NCI-H2107 treated with DMSO at 0.1 percent for 48 hours (cell line): ENCODE data around the gene CACNB4.
"Not testable (repeated sequence)": the region's sequence is repeated elsewhere in the genome, so short reads cannot be mapped to it uniquely, and the experiment has no call there.

Experiments used
- DNase-seq: peaks from one replicate; lab custom pipeline; 2025; ENCODE audit not compliant: unreplicated experiment; lab: John Stamatoyannopoulos, UW

CACNB4 gene

DNA sequence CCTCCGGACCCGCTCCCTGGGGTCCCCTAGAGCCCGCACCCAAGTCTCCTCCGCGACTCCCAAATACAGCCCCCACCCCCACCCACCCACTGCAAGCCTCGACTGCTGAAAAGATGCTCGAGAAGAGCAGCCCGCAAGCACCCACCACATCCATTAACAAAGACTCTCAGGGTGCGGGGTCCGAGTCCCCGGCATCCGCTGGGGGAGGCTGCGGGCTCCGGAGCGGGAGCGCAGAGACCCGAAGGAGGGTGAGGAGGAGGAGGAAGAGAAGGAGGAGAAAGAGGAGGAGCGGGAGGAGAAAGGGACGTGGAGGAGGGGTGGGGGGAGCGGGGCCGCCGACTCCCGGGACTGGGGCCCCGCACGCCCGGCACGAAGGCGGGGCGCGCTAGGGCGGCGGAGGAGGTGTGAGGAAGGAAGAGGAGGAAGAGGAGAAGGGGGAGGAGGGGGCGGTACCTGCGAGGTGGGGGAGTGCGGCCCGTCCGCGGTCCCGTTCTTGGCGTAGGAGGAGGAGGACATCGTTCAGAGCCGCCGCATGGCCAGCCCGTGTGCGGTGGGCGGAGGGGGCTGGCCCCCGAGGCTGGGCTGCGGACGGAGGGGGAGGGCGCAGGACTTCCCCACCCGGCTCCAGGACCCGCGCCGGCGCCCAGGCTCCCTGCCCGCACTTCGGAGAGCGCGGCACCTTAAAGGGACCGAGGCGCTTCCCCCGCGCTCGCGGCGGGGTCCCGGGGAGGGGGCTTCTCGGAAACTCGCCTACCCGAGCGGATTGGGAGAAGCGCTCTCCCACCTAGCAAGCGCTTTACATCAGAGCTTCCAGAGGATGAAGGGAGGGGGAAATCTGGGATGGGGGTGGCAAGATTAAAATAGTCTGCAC, at the start of gene CACNB4:
Gene CACNB4, minus strand, starts transcription at position 549 of the 871 bp plus-strand sequence.
- DNase-seq: no peak

DNA sequence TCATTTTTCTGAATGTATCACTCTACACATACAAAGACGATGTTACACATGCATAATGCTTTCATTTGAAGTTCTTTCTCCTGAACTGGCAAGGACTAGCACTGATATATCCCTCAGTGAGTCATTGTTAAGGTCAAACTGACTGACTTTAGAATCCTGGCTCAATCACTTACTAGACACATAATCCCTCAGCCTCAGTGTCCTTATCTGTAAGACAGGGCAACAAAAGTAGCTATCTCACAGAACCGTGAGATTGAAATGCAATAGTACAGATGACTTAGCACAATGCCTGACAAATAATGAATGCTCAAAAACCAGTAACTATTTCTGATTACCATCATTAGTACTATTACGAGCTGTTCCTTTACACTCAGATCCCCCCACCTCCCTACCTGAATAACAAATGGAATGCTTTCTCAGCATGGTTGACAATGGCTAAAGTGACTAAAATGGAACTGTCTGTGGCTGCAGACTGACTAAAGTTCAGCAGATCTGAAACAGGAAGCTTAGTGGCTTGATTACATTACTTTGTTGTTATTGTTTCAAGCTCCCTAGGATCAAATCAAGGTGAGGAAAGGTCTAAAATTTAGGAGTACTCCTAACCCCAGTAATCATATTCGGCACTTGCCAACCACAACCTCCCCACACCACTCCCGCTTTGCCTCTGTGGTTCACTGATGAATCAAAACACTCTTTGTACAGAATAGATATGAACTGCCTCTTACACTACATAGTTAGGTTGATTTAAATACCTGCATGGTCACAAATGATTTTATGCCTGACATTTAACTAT, 35.8 kb upstream of the CACNB4 start:
- no peak for DNase-seq

GRCh38 chr2:152132306-152132705, 33.5 kb upstream of the CACNB4 start:
- no peak for DNase-seq

DNA sequence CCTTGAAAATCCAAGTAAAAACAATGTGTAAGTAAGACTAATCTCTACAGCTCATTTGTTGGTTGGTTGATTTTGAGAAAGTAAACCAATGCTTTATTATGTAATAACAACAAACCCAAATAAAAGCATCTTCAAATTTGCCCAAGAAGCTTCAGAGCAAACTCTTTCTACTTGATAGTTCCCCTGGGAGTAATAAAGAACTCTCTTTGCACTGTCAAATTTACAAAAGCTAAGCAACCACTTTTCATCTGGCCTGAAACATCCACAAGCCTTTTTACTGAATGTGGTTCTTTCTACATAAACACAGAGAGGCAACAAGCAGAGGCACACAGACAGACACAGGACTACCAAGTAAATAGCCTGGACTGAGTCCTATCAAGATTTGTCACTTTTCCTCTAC, 28.8 kb upstream of the CACNB4 start:
- DNase-seq: no peak

GRCh38 chr2:152126664-152127063, 27.8 kb upstream of the CACNB4 start:
- no peak for DNase-seq

DNA sequence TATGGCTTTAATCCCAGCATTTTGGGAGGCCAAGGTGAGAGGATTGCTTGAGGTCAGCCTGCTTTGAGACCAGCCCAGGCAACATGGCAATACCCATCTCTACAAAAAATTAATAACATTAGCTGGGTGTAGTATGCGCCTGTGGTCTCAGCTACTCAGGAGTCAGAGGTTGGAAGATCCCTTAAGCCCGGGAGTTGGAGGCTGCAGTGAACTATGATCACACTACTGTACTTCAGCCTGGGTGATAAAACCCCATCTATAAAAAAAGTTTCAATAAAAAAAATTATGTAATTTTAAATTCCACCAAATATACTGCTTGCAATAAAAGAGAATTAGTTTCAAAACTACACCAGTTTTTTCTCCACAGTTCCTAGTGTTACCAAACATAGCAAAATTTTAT, 23.3 kb upstream of the CACNB4 start:
- no peak for DNase-seq

- DNase-seq: no peak
These were observed 21.6 kb upstream of the CACNB4 start for GRCh38 chr2:152120430-152120829.

DNA sequence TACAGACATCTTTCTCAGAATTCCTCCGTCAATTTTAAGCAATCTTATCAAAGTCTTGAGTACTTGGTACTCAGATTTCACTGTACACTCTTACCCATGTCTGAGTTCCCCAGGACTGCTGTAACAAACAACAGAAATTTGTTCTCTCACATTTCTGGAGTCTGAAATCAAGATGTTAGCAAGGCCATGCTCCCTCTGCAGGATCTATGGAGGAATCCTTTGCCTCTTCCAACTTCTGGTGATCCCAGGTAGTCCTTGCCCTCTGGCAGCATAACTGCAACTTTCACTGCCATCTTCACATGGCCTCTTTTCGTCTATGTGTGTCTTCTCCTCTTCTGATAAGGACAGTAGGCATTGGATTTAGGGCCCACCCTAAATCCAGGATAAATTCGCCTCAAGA, 17.1 kb upstream of the CACNB4 start:
- DNase-seq: no peak

DNA sequence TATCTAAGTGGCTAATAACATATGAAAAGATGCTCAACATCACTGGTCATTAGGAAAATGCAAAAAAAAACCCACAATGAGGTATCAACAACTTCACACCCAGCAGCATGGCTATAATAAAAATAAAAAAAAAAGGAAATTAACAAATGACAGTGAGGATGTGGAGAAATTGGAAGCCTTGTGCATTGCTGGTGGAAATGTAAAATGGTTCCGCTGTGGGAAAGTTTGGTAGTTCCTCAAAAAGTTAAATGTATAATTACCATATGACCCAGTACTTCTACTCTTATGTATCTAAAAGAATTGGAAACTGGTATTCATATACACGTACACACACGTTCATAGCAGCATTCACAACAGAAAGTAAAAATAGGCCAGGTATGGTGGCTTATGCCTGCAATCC, 15.5 kb upstream of the CACNB4 start:
- DNase-seq: no peak

- DNase-seq: not testable (repeated sequence)
These were observed 8.3 kb upstream of the CACNB4 start for GRCh38 chr2:152107140-152107539.

DNA sequence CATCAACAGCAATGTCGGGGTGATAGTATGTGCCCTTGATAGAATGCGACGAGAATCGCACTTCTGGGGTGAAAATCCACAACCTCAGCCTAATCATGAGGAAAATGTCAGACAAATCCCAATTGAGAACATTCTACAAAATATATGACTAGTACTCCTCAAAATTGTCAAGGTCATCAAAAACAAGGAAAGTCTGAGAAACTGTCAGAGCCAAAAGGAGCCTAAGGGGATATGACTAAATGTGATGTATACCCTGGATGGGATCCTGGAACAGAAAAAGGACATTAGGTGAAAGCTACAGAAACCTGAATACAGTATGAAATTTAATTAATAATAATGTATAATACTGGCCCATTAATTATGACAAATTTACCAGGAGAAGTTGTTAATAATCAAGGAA, 7.6 kb upstream of the CACNB4 start:
- no peak for DNase-seq

DNA sequence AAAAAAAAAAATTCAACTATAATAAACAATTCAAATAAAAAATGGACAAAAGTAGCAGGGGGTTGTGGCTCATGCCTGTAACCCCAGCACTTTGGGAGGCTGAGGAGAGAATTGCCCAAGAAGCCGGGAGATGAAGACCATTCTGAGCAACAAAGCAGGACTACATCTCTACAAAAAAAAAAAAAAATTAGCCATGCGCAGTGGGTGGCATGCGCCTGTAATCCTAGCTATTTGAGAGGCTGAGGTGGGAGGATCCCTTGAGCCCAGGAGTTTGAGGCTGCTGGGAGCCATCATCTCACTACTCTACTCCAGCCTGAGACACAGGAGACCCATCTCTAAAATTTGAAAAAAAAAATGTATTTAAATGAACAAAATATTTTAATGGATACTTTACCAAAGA, 4.4 kb upstream of the CACNB4 start:
- no peak for DNase-seq

DNA sequence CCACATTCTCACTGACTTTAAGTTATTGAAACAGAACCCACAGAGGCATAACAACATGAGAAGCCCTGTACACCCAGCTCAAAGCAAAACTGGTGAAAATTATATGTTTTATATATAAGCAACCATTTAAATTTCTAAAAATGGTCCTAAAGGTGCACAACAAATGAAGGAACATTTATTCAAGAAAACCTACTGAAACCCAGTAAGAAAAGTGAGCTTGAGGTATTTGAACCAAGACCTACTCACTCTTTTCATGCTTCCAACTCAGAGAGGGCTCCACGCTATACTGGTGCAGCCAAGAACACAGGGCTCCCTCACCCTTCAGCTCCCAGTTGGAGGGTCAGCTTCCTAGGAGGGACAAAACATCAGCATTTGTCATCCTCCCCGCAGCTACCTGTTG, 2.1 kb upstream of the CACNB4 start:
- no peak for DNase-seq

- DNase-seq: no peak
These were observed 665 bp upstream of the CACNB4 start for GRCh38 chr2:152099367-152100050.

- no peak for DNase-seq
These were observed 896 bp downstream of the CACNB4 start for GRCh38 chr2:152097801-152098495.

- DNase-seq: no peak
These were observed 1.5 kb downstream of the CACNB4 start for GRCh38 chr2:152097290-152097800.

- no peak for DNase-seq
These were observed 3.7 kb downstream of the CACNB4 start for GRCh38 chr2:152095146-152095545.

GRCh38 chr2:152094014-152094413, 4.8 kb downstream of the CACNB4 start:
- DNase-seq: no peak

DNA sequence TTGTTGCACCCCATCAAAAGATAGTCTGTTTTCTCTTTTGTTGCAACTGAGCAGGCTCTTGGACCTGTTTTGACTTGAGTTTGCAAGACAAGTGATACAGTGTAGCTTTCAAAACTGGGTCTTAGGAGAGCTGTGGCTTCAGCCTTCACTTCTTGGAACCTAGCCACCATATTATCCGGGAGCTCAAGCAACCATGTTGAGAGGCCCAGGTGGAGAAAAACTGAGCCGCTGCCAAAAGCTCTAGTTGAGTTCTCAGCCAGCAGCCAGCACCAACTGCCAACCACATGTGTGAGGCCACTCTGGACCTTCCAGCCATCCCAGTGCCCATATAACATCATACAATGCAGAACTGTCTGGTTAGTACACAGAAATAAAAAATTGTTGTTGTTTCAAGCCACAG, 5.4 kb downstream of the CACNB4 start:
- DNase-seq: no peak

DNA sequence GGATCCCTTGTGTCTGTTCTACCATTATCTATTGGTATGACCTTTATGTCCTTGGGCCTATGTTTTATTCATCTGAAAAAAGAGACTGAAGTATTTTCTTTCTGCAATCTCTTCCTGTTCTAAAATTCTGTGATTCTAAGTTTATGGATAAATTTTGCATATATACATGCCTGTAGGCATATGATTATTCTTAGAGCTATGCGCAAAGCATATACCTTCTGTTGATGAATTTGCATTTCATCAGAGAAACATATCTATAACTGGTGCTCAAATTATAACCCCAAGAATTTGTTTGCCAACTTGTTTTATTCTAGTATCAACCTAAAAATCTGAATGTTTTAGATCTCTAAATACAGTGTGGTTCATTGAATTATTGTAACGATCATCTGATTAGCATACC, 6.7 kb downstream of the CACNB4 start:
- no peak for DNase-seq

- DNase-seq: not testable (repeated sequence)
These were observed 8.1 kb downstream of the CACNB4 start for GRCh38 chr2:152090726-152091125.
